SU-DHL-6 (cell line): ENCODE results near the gene NECTIN3.

ENCODE experiments used
- H2AFZ ChIP-seq: fragments of 200-600 bp; sonication (generic); 2 replicates; pipeline ENCODE4 v1.6.1; 2014; ENCODE audit warnings: low read depth, mild to moderate bottlenecking, moderate library complexity, mixed read lengths, antibody characterized with exemption, low read length; ENCODE audit not compliant: severe bottlenecking
- H3F3A ChIP-seq: fragments of 200-600 bp; shearing (Covaris generic); 2 replicates; pipeline ENCODE4 v1.6.0; 2016; ENCODE audit warnings: antibody characterized with exemption, mild to moderate bottlenecking; ENCODE audit not compliant: insufficient read depth
- H3K27ac ChIP-seq: fragments of 200-600 bp; sonication (generic); 2 replicates; pipeline ENCODE4 v1.5.1; 2016; ENCODE audit warnings: low read depth, mild to moderate bottlenecking, low read length, moderate library complexity, mixed read lengths
- H3K27me3 ChIP-seq: fragments of 200-600 bp; sonication (generic), shearing (Covaris generic); 2 replicates; pipeline ENCODE4 v1.6.0; 2014; ENCODE audit warnings: mild to moderate bottlenecking, low read length
- H3K36me3 ChIP-seq: fragments of 200-600 bp; sonication (generic); 2 replicates; pipeline ENCODE4 v1.6.1; 2014; ENCODE audit warnings: mild to moderate bottlenecking, low read length, mixed read lengths
- H3K4me2 ChIP-seq: fragments of 300-600, 200-600 bp; shearing (Covaris generic), sonication (generic); 2 replicates; pipeline ENCODE4 v1.6.0; 2014; ENCODE audit warnings: low read length, low read depth, mild to moderate bottlenecking; ENCODE audit not compliant: poor library complexity, severe bottlenecking
- H3K4me3 ChIP-seq: fragments of 200-600 bp; sonication (generic); 2 replicates; pipeline ENCODE4 v1.5.1; 2014; ENCODE audit warnings: antibody characterized with exemption, low read length, mild to moderate bottlenecking, mixed read lengths; ENCODE audit not compliant: insufficient read depth, poor library complexity, severe bottlenecking
- H3K79me2 ChIP-seq: fragments of 200-600 bp; sonication (generic); 2 replicates; pipeline ENCODE4 v1.6.1; 2014; ENCODE audit warnings: mild to moderate bottlenecking, low read length, moderate library complexity; ENCODE audit not compliant: insufficient read depth
- H3K9ac ChIP-seq: fragments of 200-600 bp; sonication (generic); 2 replicates; pipeline ENCODE4 v1.7.0; 2014; ENCODE audit warnings: mild to moderate bottlenecking, low read length
- H3K9me2 ChIP-seq: fragments of 200-600 bp; sonication (generic); replicated peaks from 2 replicates; pipeline ENCODE4 v1.6.1; 2014; ENCODE audit warnings: low read length; ENCODE audit not compliant: insufficient read depth
- H3K9me3 ChIP-seq: fragments of 200-600 bp; sonication (generic); 2 replicates; pipeline ENCODE4 v1.6.1; 2014; ENCODE audit warnings: low read length, mixed read lengths; ENCODE audit not compliant: insufficient read depth
- H4K20me1 ChIP-seq: fragments of 200-600 bp; sonication (generic); 2 replicates; pipeline ENCODE4 v1.6.1; 2014; ENCODE audit warnings: low read depth, mild to moderate bottlenecking, antibody characterized with exemption, low read length, moderate library complexity, mixed read lengths
- CTCF ChIP-seq: fragments of 200-600 bp; sonication (generic); IDR thresholded peaks from one replicate; pipeline ENCODE4 v1.5.1; 2017; ENCODE audit warnings: antibody characterized with exemption, mild to moderate bottlenecking, low read length, moderate library complexity; ENCODE audit not compliant: insufficient read depth, poor library complexity, severe bottlenecking
- EZH2phosphoT487 ChIP-seq: fragments of 200-600 bp; sonication (generic), shearing (Covaris generic); conservative IDR thresholded peaks from 2 replicates; pipeline ENCODE4 v1.6.1; 2018; ENCODE audit warnings: mild to moderate bottlenecking, antibody characterized with exemption, low read length, moderate library complexity, mixed read lengths

Gene NECTIN3

GRCh38 chr3:111080413-111080812, 8.8 kb downstream of the NECTIN3 start:
- no peak for TF ChIP-seq CTCF
- no peak for TF ChIP-seq EZH2phosphoT487
- Histone ChIP-seq H2AFZ (no peak overlapping the region), H3K79me2 (no peaks in the 10 kb centered on the region), H3K27ac (no peak overlapping the region), H4K20me1 (no peaks in the 10 kb centered on the region), H3K36me3 (no peaks in the 10 kb centered on the region), H3K9me3 (no peaks in the 10 kb centered on the region), H3K27me3 (no peaks in the 10 kb centered on the region), H3K4me3 (no peak overlapping the region), H3K4me2 (no peak overlapping the region), H3F3A (no peaks in the 10 kb centered on the region), H3K9me2 (no peaks in the 10 kb centered on the region), H3K9ac (no peak overlapping the region)

DNA sequence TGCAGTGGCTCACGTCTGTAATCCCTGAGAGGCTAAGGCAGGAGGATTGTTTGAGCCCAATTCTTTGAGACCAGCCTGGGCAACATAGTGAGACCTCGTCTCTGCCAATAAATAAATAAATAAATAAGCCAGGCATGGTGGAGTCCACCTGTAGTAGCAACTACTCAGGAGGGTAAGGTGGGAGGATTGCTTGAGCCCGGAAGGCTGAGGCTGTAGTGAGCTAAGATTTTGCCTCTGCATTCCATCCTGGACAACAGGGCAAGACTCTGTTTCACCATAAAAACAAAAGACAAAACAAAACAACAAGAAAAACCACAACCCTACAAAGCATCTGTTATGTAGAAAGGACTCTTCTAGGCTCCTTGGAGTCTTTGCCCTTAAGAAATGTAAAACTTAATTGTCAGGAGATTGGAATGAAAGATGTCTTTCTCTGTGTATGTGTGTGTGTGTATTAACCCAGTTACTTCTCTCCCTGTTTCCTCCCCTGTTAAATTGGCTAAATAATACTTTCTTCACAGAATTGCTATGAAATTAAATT, 9.5 kb downstream of the NECTIN3 start:
- Histone ChIP-seq H3K4me2 (no peak overlapping the region), H3K27me3 (no peaks in the 10 kb centered on the region), H3K9ac (no peak overlapping the region), H4K20me1 (no peaks in the 10 kb centered on the region), H3K79me2 (no peaks in the 10 kb centered on the region), H3K9me3 (no peaks in the 10 kb centered on the region), H3K36me3 (no peaks in the 10 kb centered on the region), H3K4me3 (no peak overlapping the region), H3K9me2 (no peaks in the 10 kb centered on the region), H3F3A (no peaks in the 10 kb centered on the region), H2AFZ (no peak overlapping the region), H3K27ac (no peak overlapping the region)
- TF ChIP-seq CTCF: no peak
- TF ChIP-seq EZH2phosphoT487: no peak

- H3K4me3 ChIP-seq: no peak overlapping the region
- no peak for TF ChIP-seq EZH2phosphoT487
- TF ChIP-seq CTCF: no peak
- H3K36me3 ChIP-seq: no peaks in the 10 kb centered on the region
- H3K4me2 ChIP-seq: no peak overlapping the region
- H4K20me1 ChIP-seq: no peaks in the 10 kb centered on the region
- H3K9ac ChIP-seq: no peak overlapping the region
- H3F3A ChIP-seq: no peaks in the 10 kb centered on the region
- H3K9me2 ChIP-seq: no peaks in the 10 kb centered on the region
- no peaks in the 10 kb centered on the region for H3K9me3 ChIP-seq
- H3K27me3 ChIP-seq: no peaks in the 10 kb centered on the region
- no peak overlapping the region for H2AFZ ChIP-seq
- H3K79me2 ChIP-seq: no peaks in the 10 kb centered on the region
- H3K27ac ChIP-seq: no peak overlapping the region
These were observed 13.3 kb downstream of the NECTIN3 start for GRCh38 chr3:111084911-111085310.
